Adipocyte (in vitro differentiated cells): Measurements from ENCODE around the gene DDX17.

ENCODE experiments used
- DNase-seq: peaks from one replicate; pipeline ENCODE4 v3.0.0-alpha.2; 2015; ENCODE audit warnings: low read depth
- H3K27me3 ChIP-seq: replicated peaks from 2 replicates; pipeline ENCODE4 v1.7.0; 2013; ENCODE audit warnings: mild to moderate bottlenecking, low read length, moderate library complexity; ENCODE audit not compliant: control insufficient read depth, insufficient read depth
- H3K36me3 ChIP-seq: 2 replicates; pipeline ENCODE4 v1.7.0; 2013; ENCODE audit warnings: low read length, mild to moderate bottlenecking, moderate library complexity; ENCODE audit not compliant: control insufficient read depth, insufficient read depth, severe bottlenecking
- H3K4me1 ChIP-seq: 2 replicates; pipeline ENCODE4 v1.7.0; 2013; ENCODE audit warnings: mild to moderate bottlenecking, low read length, moderate library complexity; ENCODE audit not compliant: control insufficient read depth, insufficient read depth
- H3K4me3 ChIP-seq: 2 replicates; pipeline ENCODE4 v1.7.0; 2013; ENCODE audit warnings: mild to moderate bottlenecking, low read length, moderate library complexity
- H3K9ac ChIP-seq: 2 replicates; pipeline ENCODE4 v1.7.0; 2013; ENCODE audit warnings: mild to moderate bottlenecking, low read length, moderate library complexity
- H3K9me3 ChIP-seq: 2 replicates; pipeline ENCODE4 v1.7.0; 2013; ENCODE audit warnings: mild to moderate bottlenecking, low read length, moderate library complexity; ENCODE audit not compliant: control insufficient read depth

Gene DDX17

DNA sequence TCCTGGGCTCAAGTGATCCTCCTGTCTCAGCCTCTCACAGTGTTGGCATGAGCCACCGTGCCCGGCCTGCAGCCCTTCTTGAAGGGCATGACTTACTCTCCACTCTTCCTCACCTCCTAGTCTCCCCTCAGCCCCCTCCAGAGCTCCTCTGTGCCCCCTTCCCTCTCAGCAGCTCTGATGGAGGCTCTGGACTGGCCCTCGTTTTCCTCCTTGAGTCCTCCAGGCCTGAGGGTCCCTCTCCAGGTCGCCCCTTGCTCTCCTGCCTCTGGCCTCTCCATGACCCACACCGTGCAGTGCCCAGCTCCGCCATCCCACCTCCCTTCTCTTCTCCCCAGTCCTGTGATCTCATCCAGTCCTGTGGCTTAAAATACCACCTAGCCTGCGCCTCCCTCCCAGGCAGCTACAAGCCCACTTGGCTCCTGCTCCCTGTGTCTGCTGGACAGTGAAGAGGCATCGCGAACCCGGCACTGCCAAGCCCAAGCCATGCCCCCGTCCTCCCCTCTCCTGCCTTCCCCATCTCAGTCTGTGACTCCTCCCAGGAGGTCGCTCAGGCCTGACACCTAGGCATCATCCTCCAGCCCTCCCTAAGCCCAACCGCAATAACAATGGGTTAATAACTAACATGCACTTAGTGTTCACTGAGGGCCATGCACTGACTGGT, 63.0 kb downstream of the DDX17 start:
- no peaks in the 10 kb centered on the region for H3K4me1 ChIP-seq
- H3K36me3 ChIP-seq = no peaks in the 10 kb centered on the region
- H3K9me3 ChIP-seq = no peaks in the 10 kb centered on the region
- no peak overlapping the region for H3K9ac ChIP-seq
- peaks cover 48% of the 10 kb centered on the region for H3K27me3 ChIP-seq
- no peak overlapping the region for H3K4me3 ChIP-seq
- no peak for DNase-seq

DNA sequence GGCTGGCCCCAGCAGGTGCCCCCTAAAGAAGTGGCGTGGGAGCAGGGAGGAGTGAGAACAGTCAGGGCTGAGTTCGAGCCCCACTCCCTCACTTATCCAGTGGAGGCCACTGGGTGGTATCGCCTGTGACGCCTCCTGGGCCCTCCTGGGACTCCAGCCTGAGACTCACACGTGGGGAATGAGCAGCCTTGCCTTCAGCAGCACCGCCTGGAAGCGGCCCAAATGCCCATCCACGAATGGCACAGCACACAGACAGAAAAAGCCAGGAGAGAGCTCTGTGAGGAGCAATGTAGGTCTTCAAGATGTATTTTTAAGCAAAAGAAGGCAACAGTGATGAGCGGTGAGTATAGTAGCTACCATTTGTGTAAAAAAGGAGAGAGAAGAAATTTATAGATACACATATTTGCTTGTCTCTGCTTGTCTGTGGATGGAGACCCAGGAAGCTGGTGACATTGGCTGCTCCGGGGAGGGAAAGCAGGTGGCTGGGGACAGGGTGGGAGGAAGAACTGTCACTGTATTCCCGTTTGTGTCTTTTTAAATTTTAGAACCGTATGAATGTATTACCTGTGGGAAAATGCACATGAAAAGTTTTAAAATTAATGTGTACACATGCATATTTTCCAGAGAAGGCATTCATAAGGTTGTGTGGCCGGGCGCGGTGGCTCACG, 64.4 kb downstream of the DDX17 start:
- no peaks in the 10 kb centered on the region for H3K9me3 ChIP-seq
- no peaks in the 10 kb centered on the region for H3K36me3 ChIP-seq
- H3K27me3 ChIP-seq = peaks cover 52% of the 10 kb centered on the region
- DNase-seq = no peak
- H3K4me1 ChIP-seq = no peaks in the 10 kb centered on the region
- H3K9ac ChIP-seq = no peak overlapping the region
- H3K4me3 ChIP-seq = no peak overlapping the region

DNA sequence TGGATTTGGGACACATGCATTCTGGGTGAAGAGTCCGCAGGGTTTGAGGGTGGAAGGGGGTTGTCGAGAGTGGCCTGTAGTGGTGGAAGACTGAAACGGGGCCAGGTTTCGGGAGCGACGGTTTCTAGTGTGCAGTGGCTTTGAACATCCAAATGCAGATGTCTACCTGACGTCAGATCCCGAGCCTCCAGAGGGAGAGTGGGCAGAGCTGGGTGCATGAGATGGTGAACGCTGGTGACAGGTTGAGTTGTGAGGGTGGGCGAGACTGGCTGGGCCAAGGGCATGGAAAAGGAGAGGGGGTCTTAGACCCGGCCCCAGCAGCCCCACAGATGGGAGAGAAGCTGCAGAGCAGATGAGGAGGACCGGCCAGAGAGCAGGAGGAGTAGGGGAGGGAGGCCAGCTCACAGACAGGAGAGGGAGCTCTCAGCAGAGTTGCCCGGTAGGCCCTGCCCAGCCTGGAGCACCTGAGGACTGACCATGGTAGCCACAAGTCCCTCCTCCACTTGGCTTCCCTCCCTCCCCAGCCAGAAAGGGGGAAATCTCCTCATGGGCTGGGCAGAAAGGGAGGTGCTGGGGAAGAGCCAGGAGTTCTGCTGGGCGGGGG, 65.3 kb downstream of the DDX17 start:
- Histone ChIP-seq H3K9me3 (no peaks in the 10 kb centered on the region), H3K4me3 (no peak overlapping the region), H3K9ac (no peak overlapping the region), H3K27me3 (peaks cover 59% of the 10 kb centered on the region), H3K36me3 (no peaks in the 10 kb centered on the region), H3K4me1 (no peaks in the 10 kb centered on the region)
- DNase-seq = no peak

DNA sequence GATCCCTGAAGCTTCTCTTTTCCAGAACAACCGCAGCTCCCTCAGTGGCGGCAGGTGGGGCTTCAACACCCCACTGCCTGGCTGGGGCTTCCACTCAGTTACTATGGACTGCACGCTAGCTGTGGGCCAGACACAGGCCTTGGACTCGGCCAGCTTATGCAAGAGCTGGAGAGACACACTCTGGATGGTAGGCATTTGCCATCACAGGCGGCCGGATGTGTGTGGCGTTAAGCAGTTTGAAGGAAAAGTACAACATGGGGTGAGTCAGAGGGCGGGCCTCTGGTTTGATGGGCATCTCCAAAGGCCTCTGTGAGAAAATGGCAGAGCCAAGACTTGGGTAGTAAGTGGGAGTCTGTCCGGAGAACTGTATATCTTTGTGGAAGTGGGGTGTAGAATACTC, 68.7 kb downstream of the DDX17 start:
- no peak overlapping the region for H3K4me3 ChIP-seq

DNA sequence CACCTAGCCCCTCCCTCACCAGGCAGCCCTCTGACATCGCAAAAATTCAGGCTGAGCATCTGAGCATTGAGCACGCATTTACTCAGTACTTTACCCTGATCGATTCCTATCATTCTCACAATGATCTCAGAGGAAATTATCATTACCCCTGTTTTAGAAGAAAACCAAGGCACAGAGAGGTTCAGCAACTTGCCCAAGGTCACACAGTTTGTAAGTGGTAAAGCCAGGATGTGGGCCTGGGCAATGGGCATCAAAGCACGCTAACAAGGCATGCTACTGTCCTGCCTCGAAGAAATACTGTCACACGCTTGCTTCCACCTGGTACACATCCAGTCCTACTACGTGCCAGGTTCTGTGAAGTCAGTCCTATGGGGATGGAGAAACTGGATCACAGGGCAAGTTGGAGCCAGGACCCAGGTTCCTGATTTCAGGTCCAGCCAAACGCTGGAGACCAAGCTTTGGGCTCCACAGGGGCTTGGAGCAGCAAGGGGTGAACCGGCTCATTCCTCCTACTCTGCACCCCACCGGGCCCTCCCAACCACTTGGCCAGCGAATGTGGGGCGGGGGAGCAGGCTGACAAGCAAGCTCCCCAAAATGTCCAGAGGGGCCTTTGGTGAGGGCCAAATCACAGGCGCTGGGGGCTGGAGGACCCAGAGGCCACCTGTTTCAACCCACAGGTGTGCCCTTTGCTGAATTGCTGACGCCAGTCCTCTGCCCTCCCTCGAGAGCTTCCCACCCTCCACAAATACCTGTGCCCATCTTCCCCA, 69.3 kb downstream of the DDX17 start:
- no peaks in the 10 kb centered on the region for H3K9me3 ChIP-seq
- H3K4me3 ChIP-seq = no peak overlapping the region
- no peak overlapping the region for H3K9ac ChIP-seq
- H3K4me1 ChIP-seq = no peaks in the 10 kb centered on the region
- no peak for DNase-seq
- H3K27me3 ChIP-seq = peaks cover 49% of the 10 kb centered on the region
- H3K36me3 ChIP-seq = no peaks in the 10 kb centered on the region

More for the DNA sequence above, 68.7 kb downstream of the DDX17 start:
- Histone ChIP-seq H3K27me3 (peaks cover 51% of the 10 kb centered on the region), H3K4me1 (no peaks in the 10 kb centered on the region), H3K36me3 (no peaks in the 10 kb centered on the region), H3K9ac (no peak overlapping the region), H3K9me3 (no peaks in the 10 kb centered on the region)
- DNase-seq = no peak

DNA sequence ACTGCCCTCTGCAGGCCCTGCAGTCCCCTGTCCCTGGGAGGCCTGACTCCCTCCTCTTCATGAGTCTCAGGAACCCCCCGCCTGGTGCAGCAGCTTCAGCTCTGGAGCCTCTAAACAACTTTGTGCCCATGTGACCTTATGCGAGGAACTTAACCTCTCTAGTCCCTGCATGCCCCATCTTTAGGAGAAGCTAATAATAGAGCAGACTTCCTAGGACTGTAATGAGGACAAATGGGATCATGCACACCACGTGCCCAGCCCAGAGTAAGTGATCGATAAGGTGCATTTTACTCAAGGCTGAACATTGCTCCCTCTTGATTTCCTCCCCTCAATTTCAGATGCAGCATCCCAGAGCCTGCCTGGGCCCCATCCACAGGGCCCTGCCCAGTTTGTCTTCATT, 70.1 kb downstream of the DDX17 start:
- Histone ChIP-seq H3K27me3 (peaks cover 42% of the 10 kb centered on the region), H3K9me3 (no peaks in the 10 kb centered on the region)

DNA sequence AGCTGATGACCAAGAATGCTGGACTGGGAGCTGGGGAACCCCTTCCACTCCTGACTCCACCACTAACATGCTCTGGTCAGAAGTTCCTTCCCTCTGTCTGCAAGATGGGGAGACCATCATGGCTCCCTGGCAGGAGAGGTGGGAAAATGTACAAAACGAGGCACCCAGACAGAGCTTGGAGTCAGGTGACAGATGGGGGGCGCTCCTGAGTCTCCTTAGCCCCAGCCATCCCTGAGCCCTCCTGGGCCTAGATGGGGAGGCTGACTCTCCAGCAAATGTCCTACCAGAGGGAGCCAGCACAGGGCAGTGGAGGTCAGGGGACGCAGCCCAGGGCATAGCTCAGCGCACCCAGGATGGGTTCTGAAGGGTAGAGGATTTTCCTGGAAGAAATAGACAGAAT, 71.1 kb downstream of the DDX17 start:
- DNase-seq = no peak
- Histone ChIP-seq H3K4me3 (no peak overlapping the region), H3K36me3 (no peaks in the 10 kb centered on the region), H3K4me1 (no peaks in the 10 kb centered on the region), H3K9me3 (no peaks in the 10 kb centered on the region), H3K27me3 (peaks cover 33% of the 10 kb centered on the region), H3K9ac (no peak overlapping the region)

More for the DNA sequence above, 70.1 kb downstream of the DDX17 start:
- H3K9ac ChIP-seq = no peak overlapping the region
- H3K4me3 ChIP-seq = no peak overlapping the region
- no peaks in the 10 kb centered on the region for H3K36me3 ChIP-seq
- no peaks in the 10 kb centered on the region for H3K4me1 ChIP-seq
- DNase-seq = no peak

DNA sequence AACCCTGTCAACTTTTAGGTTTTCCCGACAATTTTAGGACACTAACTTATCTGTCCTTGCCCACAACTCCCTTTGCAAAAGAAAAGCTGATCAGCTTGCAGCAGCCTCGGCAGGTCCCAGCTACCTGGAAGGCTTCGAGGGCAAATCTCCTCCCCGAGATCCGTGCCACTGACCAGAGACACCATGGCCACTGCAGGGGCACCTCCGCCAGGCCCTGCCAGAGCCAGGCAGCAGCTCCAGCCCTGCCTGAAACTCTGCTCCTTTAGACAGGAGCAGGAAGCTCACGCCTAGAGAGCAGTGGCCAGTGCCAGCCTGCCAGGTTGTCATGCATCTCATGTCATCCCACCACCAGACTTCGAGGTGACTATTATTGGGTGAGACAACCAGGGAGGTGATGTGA, 72.2 kb downstream of the DDX17 start:
- no peak for DNase-seq
- Histone ChIP-seq H3K9ac (no peak overlapping the region), H3K9me3 (no peaks in the 10 kb centered on the region), H3K4me1 (no peaks in the 10 kb centered on the region), H3K4me3 (no peak overlapping the region), H3K36me3 (no peaks in the 10 kb centered on the region), H3K27me3 (peaks cover 33% of the 10 kb centered on the region)
